Sigmoid colon (tissue), 3 donors: ENCODE results near the gene MYO10.
A peak's percentile ranks its signal among the peaks of the same experiment; 100 is the strongest.

ENCODE experiments used
- CTCF ChIP-seq, 4 experiments: fragments of 450-650 bp in 3 of 4; fragments of 200-600 bp in 1 of 4; IDR thresholded peaks; one replicate each; pipeline ENCODE4 v1.5.1; 2016 to 2019; ENCODE audit warnings: antibody characterized with exemption in 4 of 4, mild to moderate bottlenecking in 3 of 4, moderate library complexity in 2 of 4
- POLR2A ChIP-seq, 2 donors: fragments of 450-650 bp; IDR thresholded peaks; one replicate each; pipeline ENCODE4 v1.6.1; 2016; ENCODE audit warnings: antibody characterized with exemption in 2 of 2, mild to moderate bottlenecking in 2 of 2, moderate library complexity in 2 of 2

DNA sequence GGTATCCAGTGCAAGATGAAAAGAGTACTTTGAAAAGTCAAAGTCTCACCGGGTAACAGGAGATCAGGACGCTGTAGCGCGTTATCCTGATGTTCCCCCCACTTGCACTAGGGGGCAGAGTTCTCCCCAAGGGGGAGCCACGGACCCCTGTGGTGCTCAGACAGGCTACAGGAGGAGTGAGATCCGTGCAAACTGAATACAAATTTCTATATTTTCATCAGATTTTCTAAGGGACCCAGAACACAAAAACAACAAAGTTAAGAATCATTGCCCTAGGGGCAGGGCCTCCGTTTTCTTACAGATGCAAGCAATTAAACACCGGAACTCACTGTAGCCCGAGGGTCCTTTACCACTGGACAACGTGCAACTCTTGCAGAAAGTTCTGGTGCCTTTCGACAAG, 2.0 kb downstream of the MYO10 start:
- TF ChIP-seq CTCF (IDR thresholded peaks at IDR 0.05) (peak in 2 of 4 experiments; percentile 55 to 57), POLR2A (IDR thresholded peaks at IDR 0.05) (no peak)
